HEK293 (cell line): ENCODE results near the gene CARM1.

Experiments used
- BCL11B ChIP-seq: fragments of 450-650 bp; formaldehyde crosslinking; IDR thresholded peaks from 2 replicates; pipeline ENCODE4 v1.5.1; 2016; ENCODE audit warnings: low read depth, missing biosample characterization, missing genetic modification characterization
- KLF9 ChIP-seq: fragments of 450-650 bp; formaldehyde crosslinking; IDR thresholded peaks from 2 replicates; pipeline ENCODE4 v1.5.1; 2016; ENCODE audit warnings: missing biosample characterization, missing genetic modification characterization, low read depth
- ZBTB17 ChIP-seq: fragments of 450-650 bp; formaldehyde crosslinking; IDR thresholded peaks from 2 replicates; pipeline ENCODE4 v1.5.1; 2016; ENCODE audit warnings: missing biosample characterization, missing genetic modification characterization
- ZNF157 ChIP-seq: fragments of 450-650 bp; formaldehyde crosslinking; IDR thresholded peaks from 2 replicates; pipeline ENCODE4 v1.5.1; 2016; ENCODE audit warnings: missing biosample characterization, missing genetic modification characterization
- ZNF175 ChIP-seq: fragments of 450-650 bp; formaldehyde crosslinking; IDR thresholded peaks from 2 replicates; pipeline ENCODE4 v1.5.1; 2016; ENCODE audit warnings: missing biosample characterization, missing genetic modification characterization
- ZNF311 ChIP-seq: fragments of 450-650 bp; formaldehyde crosslinking; IDR thresholded peaks from 2 replicates; pipeline ENCODE4 v1.5.1; 2017; ENCODE audit warnings: missing biosample characterization, missing genetic modification characterization, borderline replicate concordance
- ZNF341 ChIP-seq: fragments of 450-650 bp; formaldehyde crosslinking; IDR thresholded peaks from 2 replicates; pipeline ENCODE4; 2016; ENCODE audit warnings: low read depth, missing biosample characterization, missing genetic modification characterization
- ZNF501 ChIP-seq: fragments of 450-650 bp; formaldehyde crosslinking; IDR thresholded peaks from 2 replicates; pipeline ENCODE4 v1.5.1; 2016; ENCODE audit warnings: missing biosample characterization, missing genetic modification characterization
- ZNF530 ChIP-seq: fragments of 450-650 bp; formaldehyde crosslinking; IDR thresholded peaks from 2 replicates; pipeline ENCODE4 v1.5.1; 2016; ENCODE audit warnings: low read depth, missing biosample characterization, missing genetic modification characterization
- ZNF561 ChIP-seq: fragments of 450-650 bp; IDR thresholded peaks from 2 replicates; pipeline ENCODE4 v1.5.1; 2018; ENCODE audit warnings: missing biosample characterization, missing genetic modification characterization, borderline replicate concordance
- ZNF610 ChIP-seq: fragments of 450-650 bp; formaldehyde crosslinking; IDR thresholded peaks from 2 replicates; pipeline ENCODE4 v1.5.1; 2016; ENCODE audit warnings: missing biosample characterization, missing genetic modification characterization, borderline replicate concordance
- ZNF707 ChIP-seq: fragments of 450-650 bp; formaldehyde crosslinking; IDR thresholded peaks from 2 replicates; pipeline ENCODE4 v1.5.1; 2016; ENCODE audit warnings: missing biosample characterization, missing genetic modification characterization
- ZNF785 ChIP-seq: fragments of 450-650 bp; formaldehyde crosslinking; IDR thresholded peaks from 2 replicates; pipeline ENCODE4 v1.5.1; 2016; ENCODE audit warnings: missing biosample characterization, missing genetic modification characterization
- ZNF791 ChIP-seq: fragments of 450-650 bp; formaldehyde crosslinking; IDR thresholded peaks from 2 replicates; pipeline ENCODE4 v1.5.1; 2016; ENCODE audit warnings: missing biosample characterization, missing genetic modification characterization
- ZSCAN16 ChIP-seq: fragments of 450-650 bp; formaldehyde crosslinking; IDR thresholded peaks from 2 replicates; pipeline ENCODE4 v1.5.1; 2016; ENCODE audit warnings: missing biosample characterization, missing genetic modification characterization
- TF ChIP-seq, protein P1 (sequence below): fragments of 450-650 bp; formaldehyde crosslinking; IDR thresholded peaks from 2 replicates; pipeline ENCODE4 v1.5.1; 2016; ENCODE audit warnings: missing biosample characterization, missing genetic modification characterization
- TF ChIP-seq, protein P2 (sequence below): fragments of 450-650 bp; formaldehyde crosslinking; conservative IDR thresholded peaks from 2 replicates; pipeline ENCODE4 v1.5.1; 2016; ENCODE audit warnings: low read depth, missing biosample characterization, missing genetic modification characterization
- TF ChIP-seq, protein P3 (sequence below): fragments of 450-650 bp; formaldehyde crosslinking; IDR thresholded peaks from 2 replicates; pipeline ENCODE4 v1.5.1; 2017; ENCODE audit warnings: missing biosample characterization, missing genetic modification characterization
- TF ChIP-seq, protein P4 (sequence below): fragments of 450-650 bp; formaldehyde crosslinking; IDR thresholded peaks from 2 replicates; pipeline ENCODE4 v1.5.1; 2016; ENCODE audit warnings: missing biosample characterization, missing genetic modification characterization
- TF ChIP-seq, protein P5 (sequence below): fragments of 450-650 bp; formaldehyde crosslinking; IDR thresholded peaks from 2 replicates; pipeline ENCODE4 v1.5.1; 2017; ENCODE audit warnings: missing biosample characterization, missing genetic modification characterization
- TF ChIP-seq, protein P6 (sequence below): fragments of 450-650 bp; formaldehyde crosslinking; IDR thresholded peaks from 2 replicates; pipeline ENCODE4 v1.5.1; 2016; ENCODE audit warnings: missing biosample characterization, missing genetic modification characterization, borderline replicate concordance

The CARM1 gene

DNA sequence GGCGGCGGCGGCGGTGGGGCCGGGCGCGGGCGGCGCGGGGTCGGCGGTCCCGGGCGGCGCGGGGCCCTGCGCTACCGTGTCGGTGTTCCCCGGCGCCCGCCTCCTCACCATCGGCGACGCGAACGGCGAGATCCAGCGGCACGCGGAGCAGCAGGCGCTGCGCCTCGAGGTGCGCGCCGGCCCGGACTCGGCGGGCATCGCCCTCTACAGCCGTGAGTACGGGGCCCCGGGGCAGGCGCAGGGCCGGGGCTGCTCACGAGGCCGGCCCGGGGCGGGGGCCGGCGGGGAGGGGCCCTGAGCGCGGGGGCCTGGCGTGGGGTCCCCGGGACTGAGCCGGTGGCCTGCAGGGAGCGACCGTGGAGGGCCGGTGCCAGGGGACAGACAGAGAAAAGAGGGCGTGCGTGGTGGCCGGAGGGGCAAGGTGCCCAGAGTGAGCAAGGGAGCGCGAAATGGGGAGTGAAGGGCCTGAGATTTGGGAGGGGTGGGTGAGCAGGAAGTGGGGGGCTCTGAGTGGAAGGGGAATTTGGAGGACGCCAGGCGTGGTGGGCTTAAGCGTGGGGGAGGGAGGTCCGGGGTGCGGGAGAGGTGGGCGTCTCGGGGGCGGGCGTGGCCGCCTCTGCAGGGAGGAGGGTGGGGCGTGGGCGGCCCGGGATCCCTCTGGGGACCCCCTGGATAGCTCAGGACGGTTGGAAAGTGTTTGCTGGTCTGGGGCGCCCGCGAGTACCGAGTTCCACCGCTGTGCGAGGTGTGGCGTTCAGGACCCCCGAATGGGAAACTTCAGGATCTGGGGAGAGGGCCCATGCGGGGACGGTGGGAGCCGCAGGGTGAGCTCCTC lies 575 bp downstream of the CARM1 start (continued):
- no peak for TF ChIP-seq ZNF530 (tag by site-specific recombination)
- TF ChIP-seq ZNF501 (tag by site-specific recombination) = no peak
- no peak; the same call in 1 of the 2 replicates for TF ChIP-seq ZNF561 (tag by site-specific recombination)
- no peak for TF ChIP-seq ZNF157 (tag by site-specific recombination)
- peak; percentile 87 for TF ChIP-seq KLF9
- no peak for TF ChIP-seq ZNF707 (tag by site-specific recombination)
- no peak for TF ChIP-seq ZSCAN16 (tag by site-specific recombination)
- no peak for TF ChIP-seq ZNF610
- TF ChIP-seq, protein P1, sequence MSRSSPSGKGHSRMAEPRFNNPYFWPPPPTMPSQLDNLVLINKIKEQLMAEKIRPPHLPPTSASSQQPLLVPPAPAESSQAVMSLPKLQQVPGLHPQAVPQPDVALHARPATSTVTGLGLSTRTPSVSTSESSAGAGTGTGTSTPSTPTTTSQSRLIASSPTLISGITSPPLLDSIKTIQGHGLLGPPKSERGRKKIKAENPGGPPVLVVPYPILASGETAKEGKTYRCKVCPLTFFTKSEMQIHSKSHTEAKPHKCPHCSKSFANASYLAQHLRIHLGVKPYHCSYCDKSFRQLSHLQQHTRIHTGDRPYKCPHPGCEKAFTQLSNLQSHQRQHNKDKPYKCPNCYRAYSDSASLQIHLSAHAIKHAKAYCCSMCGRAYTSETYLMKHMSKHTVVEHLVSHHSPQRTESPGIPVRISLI = no peak
- TF ChIP-seq, protein P2, sequence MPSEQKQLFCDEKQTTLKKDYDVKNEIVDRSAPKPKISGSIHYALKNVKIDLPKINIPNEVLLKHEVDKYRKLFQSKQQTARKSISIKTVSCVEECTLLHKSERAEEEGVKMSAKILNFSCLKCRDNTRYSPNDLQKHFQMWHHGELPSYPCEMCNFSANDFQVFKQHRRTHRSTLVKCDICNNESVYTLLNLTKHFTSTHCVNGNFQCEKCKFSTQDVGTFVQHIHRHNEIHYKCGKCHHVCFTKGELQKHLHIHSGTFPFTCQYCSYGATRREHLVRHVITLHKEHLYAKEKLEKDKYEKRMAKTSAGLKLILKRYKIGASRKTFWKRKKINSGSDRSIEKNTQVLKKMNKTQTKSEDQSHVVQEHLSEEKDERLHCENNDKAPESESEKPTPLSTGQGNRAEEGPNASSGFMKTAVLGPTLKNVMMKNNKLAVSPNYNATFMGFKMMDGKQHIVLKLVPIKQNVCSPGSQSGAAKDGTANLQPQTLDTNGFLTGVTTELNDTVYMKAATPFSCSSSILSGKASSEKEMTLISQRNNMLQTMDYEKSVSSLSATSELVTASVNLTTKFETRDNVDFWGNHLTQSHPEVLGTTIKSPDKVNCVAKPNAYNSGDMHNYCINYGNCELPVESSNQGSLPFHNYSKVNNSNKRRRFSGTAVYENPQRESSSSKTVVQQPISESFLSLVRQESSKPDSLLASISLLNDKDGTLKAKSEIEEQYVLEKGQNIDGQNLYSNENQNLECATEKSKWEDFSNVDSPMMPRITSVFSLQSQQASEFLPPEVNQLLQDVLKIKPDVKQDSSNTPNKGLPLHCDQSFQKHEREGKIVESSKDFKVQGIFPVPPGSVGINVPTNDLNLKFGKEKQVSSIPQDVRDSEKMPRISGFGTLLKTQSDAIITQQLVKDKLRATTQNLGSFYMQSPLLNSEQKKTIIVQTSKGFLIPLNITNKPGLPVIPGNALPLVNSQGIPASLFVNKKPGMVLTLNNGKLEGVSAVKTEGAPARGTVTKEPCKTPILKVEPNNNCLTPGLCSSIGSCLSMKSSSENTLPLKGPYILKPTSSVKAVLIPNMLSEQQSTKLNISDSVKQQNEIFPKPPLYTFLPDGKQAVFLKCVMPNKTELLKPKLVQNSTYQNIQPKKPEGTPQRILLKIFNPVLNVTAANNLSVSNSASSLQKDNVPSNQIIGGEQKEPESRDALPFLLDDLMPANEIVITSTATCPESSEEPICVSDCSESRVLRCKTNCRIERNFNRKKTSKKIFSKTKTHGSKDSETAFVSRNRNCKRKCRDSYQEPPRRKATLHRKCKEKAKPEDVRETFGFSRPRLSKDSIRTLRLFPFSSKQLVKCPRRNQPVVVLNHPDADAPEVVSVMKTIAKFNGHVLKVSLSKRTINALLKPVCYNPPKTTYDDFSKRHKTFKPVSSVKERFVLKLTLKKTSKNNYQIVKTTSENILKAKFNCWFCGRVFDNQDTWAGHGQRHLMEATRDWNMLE (tag by site-specific recombination) = no peak
- TF ChIP-seq, protein P3, sequence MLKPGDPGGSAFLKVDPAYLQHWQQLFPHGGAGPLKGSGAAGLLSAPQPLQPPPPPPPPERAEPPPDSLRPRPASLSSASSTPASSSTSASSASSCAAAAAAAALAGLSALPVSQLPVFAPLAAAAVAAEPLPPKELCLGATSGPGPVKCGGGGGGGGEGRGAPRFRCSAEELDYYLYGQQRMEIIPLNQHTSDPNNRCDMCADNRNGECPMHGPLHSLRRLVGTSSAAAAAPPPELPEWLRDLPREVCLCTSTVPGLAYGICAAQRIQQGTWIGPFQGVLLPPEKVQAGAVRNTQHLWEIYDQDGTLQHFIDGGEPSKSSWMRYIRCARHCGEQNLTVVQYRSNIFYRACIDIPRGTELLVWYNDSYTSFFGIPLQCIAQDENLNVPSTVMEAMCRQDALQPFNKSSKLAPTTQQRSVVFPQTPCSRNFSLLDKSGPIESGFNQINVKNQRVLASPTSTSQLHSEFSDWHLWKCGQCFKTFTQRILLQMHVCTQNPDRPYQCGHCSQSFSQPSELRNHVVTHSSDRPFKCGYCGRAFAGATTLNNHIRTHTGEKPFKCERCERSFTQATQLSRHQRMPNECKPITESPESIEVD (tag by site-specific recombination) = no peak
- TF ChIP-seq, protein P4, sequence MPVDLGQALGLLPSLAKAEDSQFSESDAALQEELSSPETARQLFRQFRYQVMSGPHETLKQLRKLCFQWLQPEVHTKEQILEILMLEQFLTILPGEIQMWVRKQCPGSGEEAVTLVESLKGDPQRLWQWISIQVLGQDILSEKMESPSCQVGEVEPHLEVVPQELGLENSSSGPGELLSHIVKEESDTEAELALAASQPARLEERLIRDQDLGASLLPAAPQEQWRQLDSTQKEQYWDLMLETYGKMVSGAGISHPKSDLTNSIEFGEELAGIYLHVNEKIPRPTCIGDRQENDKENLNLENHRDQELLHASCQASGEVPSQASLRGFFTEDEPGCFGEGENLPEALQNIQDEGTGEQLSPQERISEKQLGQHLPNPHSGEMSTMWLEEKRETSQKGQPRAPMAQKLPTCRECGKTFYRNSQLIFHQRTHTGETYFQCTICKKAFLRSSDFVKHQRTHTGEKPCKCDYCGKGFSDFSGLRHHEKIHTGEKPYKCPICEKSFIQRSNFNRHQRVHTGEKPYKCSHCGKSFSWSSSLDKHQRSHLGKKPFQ (tag by site-specific recombination) = no peak
- no peak; the same call in 1 of the 2 replicates for TF ChIP-seq BCL11B (tag by site-specific recombination)
- no peak for TF ChIP-seq ZBTB17 (tag by site-specific recombination)
- peak; percentile 46; the same call in 1 of the 2 replicates for TF ChIP-seq ZNF341 (tag by site-specific recombination)
- TF ChIP-seq ZNF791 (tag by site-specific recombination) = no peak
- no peak for TF ChIP-seq ZNF785 (tag by site-specific recombination)
- TF ChIP-seq, protein P5, sequence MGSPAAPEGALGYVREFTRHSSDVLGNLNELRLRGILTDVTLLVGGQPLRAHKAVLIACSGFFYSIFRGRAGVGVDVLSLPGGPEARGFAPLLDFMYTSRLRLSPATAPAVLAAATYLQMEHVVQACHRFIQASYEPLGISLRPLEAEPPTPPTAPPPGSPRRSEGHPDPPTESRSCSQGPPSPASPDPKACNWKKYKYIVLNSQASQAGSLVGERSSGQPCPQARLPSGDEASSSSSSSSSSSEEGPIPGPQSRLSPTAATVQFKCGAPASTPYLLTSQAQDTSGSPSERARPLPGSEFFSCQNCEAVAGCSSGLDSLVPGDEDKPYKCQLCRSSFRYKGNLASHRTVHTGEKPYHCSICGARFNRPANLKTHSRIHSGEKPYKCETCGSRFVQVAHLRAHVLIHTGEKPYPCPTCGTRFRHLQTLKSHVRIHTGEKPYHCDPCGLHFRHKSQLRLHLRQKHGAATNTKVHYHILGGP = no peak
- no peak for TF ChIP-seq ZNF311 (tag by site-specific recombination)
- no peak for TF ChIP-seq ZNF175 (tag by site-specific recombination)
- TF ChIP-seq, protein P6, sequence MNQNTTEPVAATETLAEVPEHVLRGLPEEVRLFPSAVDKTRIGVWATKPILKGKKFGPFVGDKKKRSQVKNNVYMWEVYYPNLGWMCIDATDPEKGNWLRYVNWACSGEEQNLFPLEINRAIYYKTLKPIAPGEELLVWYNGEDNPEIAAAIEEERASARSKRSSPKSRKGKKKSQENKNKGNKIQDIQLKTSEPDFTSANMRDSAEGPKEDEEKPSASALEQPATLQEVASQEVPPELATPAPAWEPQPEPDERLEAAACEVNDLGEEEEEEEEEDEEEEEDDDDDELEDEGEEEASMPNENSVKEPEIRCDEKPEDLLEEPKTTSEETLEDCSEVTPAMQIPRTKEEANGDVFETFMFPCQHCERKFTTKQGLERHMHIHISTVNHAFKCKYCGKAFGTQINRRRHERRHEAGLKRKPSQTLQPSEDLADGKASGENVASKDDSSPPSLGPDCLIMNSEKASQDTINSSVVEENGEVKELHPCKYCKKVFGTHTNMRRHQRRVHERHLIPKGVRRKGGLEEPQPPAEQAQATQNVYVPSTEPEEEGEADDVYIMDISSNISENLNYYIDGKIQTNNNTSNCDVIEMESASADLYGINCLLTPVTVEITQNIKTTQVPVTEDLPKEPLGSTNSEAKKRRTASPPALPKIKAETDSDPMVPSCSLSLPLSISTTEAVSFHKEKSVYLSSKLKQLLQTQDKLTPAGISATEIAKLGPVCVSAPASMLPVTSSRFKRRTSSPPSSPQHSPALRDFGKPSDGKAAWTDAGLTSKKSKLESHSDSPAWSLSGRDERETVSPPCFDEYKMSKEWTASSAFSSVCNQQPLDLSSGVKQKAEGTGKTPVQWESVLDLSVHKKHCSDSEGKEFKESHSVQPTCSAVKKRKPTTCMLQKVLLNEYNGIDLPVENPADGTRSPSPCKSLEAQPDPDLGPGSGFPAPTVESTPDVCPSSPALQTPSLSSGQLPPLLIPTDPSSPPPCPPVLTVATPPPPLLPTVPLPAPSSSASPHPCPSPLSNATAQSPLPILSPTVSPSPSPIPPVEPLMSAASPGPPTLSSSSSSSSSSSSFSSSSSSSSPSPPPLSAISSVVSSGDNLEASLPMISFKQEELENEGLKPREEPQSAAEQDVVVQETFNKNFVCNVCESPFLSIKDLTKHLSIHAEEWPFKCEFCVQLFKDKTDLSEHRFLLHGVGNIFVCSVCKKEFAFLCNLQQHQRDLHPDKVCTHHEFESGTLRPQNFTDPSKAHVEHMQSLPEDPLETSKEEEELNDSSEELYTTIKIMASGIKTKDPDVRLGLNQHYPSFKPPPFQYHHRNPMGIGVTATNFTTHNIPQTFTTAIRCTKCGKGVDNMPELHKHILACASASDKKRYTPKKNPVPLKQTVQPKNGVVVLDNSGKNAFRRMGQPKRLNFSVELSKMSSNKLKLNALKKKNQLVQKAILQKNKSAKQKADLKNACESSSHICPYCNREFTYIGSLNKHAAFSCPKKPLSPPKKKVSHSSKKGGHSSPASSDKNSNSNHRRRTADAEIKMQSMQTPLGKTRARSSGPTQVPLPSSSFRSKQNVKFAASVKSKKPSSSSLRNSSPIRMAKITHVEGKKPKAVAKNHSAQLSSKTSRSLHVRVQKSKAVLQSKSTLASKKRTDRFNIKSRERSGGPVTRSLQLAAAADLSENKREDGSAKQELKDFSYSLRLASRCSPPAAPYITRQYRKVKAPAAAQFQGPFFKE = no peak
